Measurements from ENCODE around the gene THOC7. TPM values are rescaled to one million over a fixed set of nuclear protein-coding genes. Genes with fewer than 3 reads are reported as not detected.

The THOC7 gene
- total and polyA plus RNA-seq, 2 of the 4 experiments (the other 2 are of a cell fraction) = 25.8 to 55.9 TPM

GRCh38 chr3:63798949-63799348 is 64.7 kb downstream of the THOC7 start:
- whole genome bisulfite sequencing, 2 experiments (ENCODE audit: extremely low coverage in 2 of 2, insufficient read length in 1 of 2) = 86% methylated on average over 1 of the region's 2 CpGs; no CpG with 5 or more reads in 1 of the 2 experiments
- H3K14ac ChIP-seq (replicated peaks; ENCODE audit: low read depth, low read length) = no peak overlapping the region
- POLR2A ChIA-PET (ENCODE audit: unreplicated experiment) = no interaction called here

More at GRCh38 chr3:63798949-63799348, 64.7 kb downstream of the THOC7 start:
- H3K4me2 ChIP-seq (ENCODE audit: low read depth, low read length) = no peak overlapping the region
- no peak overlapping the region for H3K23ac ChIP-seq (ENCODE audit: low read depth, low read length)
- DNase-seq = no peak
- no peak overlapping the region for H4K91ac ChIP-seq (ENCODE audit: insufficient read depth, low read depth, low read length)
- H3K79me1 ChIP-seq (ENCODE audit: low read depth in 1 of 2, low read length in 2 of 2) = no peaks in the 10 kb centered on the region
- H2AK9ac ChIP-seq (replicated peaks; ENCODE audit: low read depth, low read length, poor library complexity) = no peak overlapping the region
- H3K27me3 ChIP-seq (ENCODE audit: control insufficient read depth, insufficient read depth, low read length) = peaks cover 5% of the 10 kb centered on the region
- BruUV-seq (replicated peaks) = no TSS peak
- no peak overlapping the region for H2BK15ac ChIP-seq (ENCODE audit: low read depth, low read length)
- in situ Hi-C loops (cut with MboI; ENCODE audit: low sequenced_read_pairs) = no loop called here
- ATAC-seq (ENCODE audit: low read depth) = no peak
- TF ChIP-seq CEBPB (IDR thresholded peaks at IDR 0.05; ENCODE audit: low read depth, low read length) = no peak
- TF ChIP-seq RCOR1 (IDR thresholded peaks at IDR 0.05; ENCODE audit: insufficient replicate concordance, low read length) = no peak
- no peak for TF ChIP-seq CTCF (conservative IDR thresholded peaks at IDR 0.05; ENCODE audit: low read depth, low read length)
- TF ChIP-seq RAD21 (IDR thresholded peaks at IDR 0.05; ENCODE audit: low read length) = no peak
- TF ChIP-seq BHLHE40 (IDR thresholded peaks at IDR 0.05; ENCODE audit: low read depth, low read length) = no peak
- TF ChIP-seq SMC3 (IDR thresholded peaks at IDR 0.05; ENCODE audit: low read depth, low read length) = no peak
- TF ChIP-seq MXI1 (IDR thresholded peaks at IDR 0.05; ENCODE audit: borderline replicate concordance, low read depth, low read length) = no peak
- TF ChIP-seq NFE2L2 (IDR thresholded peaks at IDR 0.05; ENCODE audit: low read depth, low read length) = no peak
- TF ChIP-seq, protein P1, sequence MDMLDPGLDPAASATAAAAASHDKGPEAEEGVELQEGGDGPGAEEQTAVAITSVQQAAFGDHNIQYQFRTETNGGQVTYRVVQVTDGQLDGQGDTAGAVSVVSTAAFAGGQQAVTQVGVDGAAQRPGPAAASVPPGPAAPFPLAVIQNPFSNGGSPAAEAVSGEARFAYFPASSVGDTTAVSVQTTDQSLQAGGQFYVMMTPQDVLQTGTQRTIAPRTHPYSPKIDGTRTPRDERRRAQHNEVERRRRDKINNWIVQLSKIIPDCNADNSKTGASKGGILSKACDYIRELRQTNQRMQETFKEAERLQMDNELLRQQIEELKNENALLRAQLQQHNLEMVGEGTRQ (IDR thresholded peaks at IDR 0.05; ENCODE audit: low read depth, low read length) = no peak
- no peak for TF ChIP-seq MAZ (IDR thresholded peaks at IDR 0.05; ENCODE audit: borderline replicate concordance, low read depth, low read length)
- TF ChIP-seq FOS (IDR thresholded peaks at IDR 0.05; ENCODE audit: low read depth, low read length) = no peak
- no peak for TF ChIP-seq RFX5 (IDR thresholded peaks at IDR 0.05; ENCODE audit: low read depth, low read length)
- TF ChIP-seq CHD1 (IDR thresholded peaks at IDR 0.05; ENCODE audit: low read depth, low read length) = no peak
- no peak for TF ChIP-seq MAFK (IDR thresholded peaks at IDR 0.05; ENCODE audit: low read depth, low read length)
- no peak for TF ChIP-seq POLR2A (IDR thresholded peaks at IDR 0.05; ENCODE audit: low read depth, low read length)
- TF ChIP-seq, protein P2, sequence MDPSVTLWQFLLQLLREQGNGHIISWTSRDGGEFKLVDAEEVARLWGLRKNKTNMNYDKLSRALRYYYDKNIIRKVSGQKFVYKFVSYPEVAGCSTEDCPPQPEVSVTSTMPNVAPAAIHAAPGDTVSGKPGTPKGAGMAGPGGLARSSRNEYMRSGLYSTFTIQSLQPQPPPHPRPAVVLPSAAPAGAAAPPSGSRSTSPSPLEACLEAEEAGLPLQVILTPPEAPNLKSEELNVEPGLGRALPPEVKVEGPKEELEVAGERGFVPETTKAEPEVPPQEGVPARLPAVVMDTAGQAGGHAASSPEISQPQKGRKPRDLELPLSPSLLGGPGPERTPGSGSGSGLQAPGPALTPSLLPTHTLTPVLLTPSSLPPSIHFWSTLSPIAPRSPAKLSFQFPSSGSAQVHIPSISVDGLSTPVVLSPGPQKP (IDR thresholded peaks at IDR 0.05; ENCODE audit: borderline replicate concordance, low read depth, low read length) = no peak
- no peak overlapping the region for H3K56ac ChIP-seq (ENCODE audit: extremely low read depth, insufficient read depth, low read length)
- no peaks in the 10 kb centered on the region for H3K9me3 ChIP-seq (ENCODE audit: control insufficient read depth, insufficient read depth, low read length)
- dilution Hi-C loops (cut with HindIII; ENCODE audit: low sequenced_read_pairs, unreplicated experiment) = no loop called here
- H3K4ac ChIP-seq (ENCODE audit: low read depth, low read length) = no peak overlapping the region
- no peak overlapping the region for H3K9ac ChIP-seq (ENCODE audit: low read depth, low read length)
- no peak overlapping the region for H2BK120ac ChIP-seq (ENCODE audit: low read depth, low read length)
- H2AK5ac ChIP-seq (ENCODE audit: low read depth, low read length) = no peak overlapping the region
- no peaks in the 10 kb centered on the region for H3K36me3 ChIP-seq (ENCODE audit: control insufficient read depth, insufficient read depth, low read length)
- H4K20me1 ChIP-seq (ENCODE audit: insufficient read depth, low read length) = no peaks in the 10 kb centered on the region
- H2BK20ac ChIP-seq (ENCODE audit: low read depth, low read length) = no peak overlapping the region
- H4K8ac ChIP-seq (ENCODE audit: low read depth in 2 of 2, low read length in 2 of 2) = no peak overlapping the region
- H3K9me1 ChIP-seq (ENCODE audit: insufficient read depth, low read length) = no peaks in the 10 kb centered on the region
- no peak overlapping the region for H3K18ac ChIP-seq (ENCODE audit: low read depth, low read length)
- intact Hi-C loops (cut with micrococcal nuclease) = no loop called here
- no peaks in the 10 kb centered on the region for H3K4me1 ChIP-seq (ENCODE audit: control insufficient read depth, insufficient read depth, low read length)
- H2AFZ ChIP-seq (replicated peaks; ENCODE audit: low read length, poor library complexity) = no peak overlapping the region
- H3K4me3 ChIP-seq (ENCODE audit: insufficient read depth, low read depth, low read length) = no peak overlapping the region
- H4K5ac ChIP-seq (ENCODE audit: low read depth, low read length) = no peak overlapping the region
- H2BK5ac ChIP-seq (ENCODE audit: low read depth, low read length, poor library complexity, severe bottlenecking) = no peak overlapping the region
- CTCF ChIA-PET = no interaction called here
- H3K27ac ChIP-seq (ENCODE audit: insufficient read depth, low read length) = no peak overlapping the region
